HepG2 (cell line): Measurements from ENCODE around the gene TFB1M. TPM values are rescaled to one million over a fixed set of nuclear protein-coding genes. Genes with fewer than 3 reads are reported as not detected.

ENCODE experiments used
- BORCS8-MEF2B ChIP-seq: sonication (generic); formaldehyde crosslinking; IDR thresholded peaks from 2 replicates; pipeline ENCODE4 v1.8.0; 2022; ENCODE audit warnings: mild to moderate bottlenecking, missing genetic modification reagents
- CENPX ChIP-seq: sonication (generic); formaldehyde crosslinking; IDR thresholded peaks from 2 replicates; pipeline ENCODE4 v1.9.0; 2021; ENCODE audit warnings: mild to moderate bottlenecking, missing genetic modification reagents, moderate library complexity
- GATA4 ChIP-seq: sonication (generic); IDR thresholded peaks from 2 replicates; pipeline ENCODE4 v1.6.1; 2016; ENCODE audit warnings: antibody characterized with exemption, low read depth, borderline replicate concordance
- GTF3A ChIP-seq: sonication (generic); formaldehyde crosslinking; conservative IDR thresholded peaks from 2 replicates; pipeline ENCODE4 v1.4.0; 2020; ENCODE audit warnings: mild to moderate bottlenecking, missing genetic modification reagents
- HNRNPK ChIP-seq: fragments of 200-400 bp; formaldehyde crosslinking; IDR thresholded peaks from 2 replicates; pipeline ENCODE4 v1.6.1; 2018; ENCODE audit warnings: low read length, low read depth, moderate library complexity, mild to moderate bottlenecking; ENCODE audit not compliant: poor library complexity, severe bottlenecking
- KIAA2018 ChIP-seq: sonication (generic); formaldehyde crosslinking; IDR thresholded peaks from 2 replicates; pipeline ENCODE4 v1.5.0; 2020; ENCODE audit warnings: mild to moderate bottlenecking, missing genetic modification reagents, borderline replicate concordance
- KLF12 ChIP-seq: sonication (generic); formaldehyde crosslinking; IDR thresholded peaks from 2 replicates; pipeline ENCODE4 v1.4.0; 2020; ENCODE audit warnings: missing genetic modification reagents, borderline replicate concordance
- MTF1 ChIP-seq: sonication (generic); formaldehyde crosslinking; IDR thresholded peaks from 2 replicates; pipeline ENCODE4 v1.5.0; 2020; ENCODE audit warnings: missing genetic modification reagents
- PHF20 ChIP-seq: sonication (generic); formaldehyde crosslinking; IDR thresholded peaks from 2 replicates; pipeline ENCODE4 v1.5.0; 2020; ENCODE audit warnings: mild to moderate bottlenecking, missing genetic modification reagents
- PHF8 ChIP-seq: sonication (generic); formaldehyde crosslinking; IDR thresholded peaks from 2 replicates; pipeline ENCODE4 v1.5.0; 2020; ENCODE audit warnings: missing genetic modification reagents
- RCOR2 ChIP-seq: IDR thresholded peaks from 2 replicates; pipeline ENCODE4 v1.6.1; 2016; ENCODE audit warnings: missing biosample characterization, missing genetic modification reagents
- ZBTB43 ChIP-seq: sonication (generic); formaldehyde crosslinking; conservative IDR thresholded peaks from 2 replicates; pipeline ENCODE4 v1.4.0; 2020; ENCODE audit warnings: missing genetic modification reagents
- ZC3H13 ChIP-seq: sonication (generic); formaldehyde crosslinking; IDR thresholded peaks from 2 replicates; pipeline ENCODE4 v1.8.1; 2023; ENCODE audit warnings: mild to moderate bottlenecking, missing genetic modification reagents, moderate library complexity
- ZNF703 ChIP-seq: sonication (generic); formaldehyde crosslinking; IDR thresholded peaks from 2 replicates; pipeline ENCODE4 v1.5.1; 2020; ENCODE audit warnings: missing genetic modification reagents, mild to moderate bottlenecking, moderate library complexity, borderline replicate concordance
- ZNF879 ChIP-seq: sonication (generic); formaldehyde crosslinking; IDR thresholded peaks from 2 replicates; pipeline ENCODE4 v1.8.1; 2023; ENCODE audit warnings: missing genetic modification reagents
- polyA plus RNA-seq, 8 experiments: library from polyadenylated mRNA; depleted of rRNA in 3 of 8; stranded (reverse) in 7 of 8; unstranded in 1 of 8; fragments of >200 nt; fragmentation: Illumina TruSeq in 4 of 8; extraction: Trizol in 4 of 8; gene quantifications; 2 replicates each; pipeline versions ENCODE4 v1.2.1 to v1.2.3, GENCODE V29; 2011 to 2016; ENCODE audit warnings: low read depth in 4 of 8, missing spikeins in 1 of 8, mixed read lengths in 1 of 8; ENCODE audit not compliant: insufficient read depth in 1 of 8
- total RNA-seq, 5 experiments: library from RNA; depleted of rRNA; stranded (reverse); fragments of >200 nt; fragmentation: Illumina TruSeq; extraction: Trizol; gene quantifications; 2 replicates each; pipeline ENCODE4 v1.2.3, GENCODE V29; 2016; ENCODE audit warnings: low read depth in 1 of 5
- TF ChIP-seq, protein P1 (sequence below): sonication (generic); formaldehyde crosslinking; IDR thresholded peaks from 2 replicates; pipeline ENCODE4 v1.8.0; 2022; ENCODE audit warnings: missing genetic modification reagents, mild to moderate bottlenecking, inconsistent platforms, borderline replicate concordance

The TFB1M gene
- total and polyA plus RNA-seq, 2 of the 13 experiments (the other 11 are each of a cell fraction or from before 2014, with no cell fraction given): 91.4 to 122 TPM

DNA sequence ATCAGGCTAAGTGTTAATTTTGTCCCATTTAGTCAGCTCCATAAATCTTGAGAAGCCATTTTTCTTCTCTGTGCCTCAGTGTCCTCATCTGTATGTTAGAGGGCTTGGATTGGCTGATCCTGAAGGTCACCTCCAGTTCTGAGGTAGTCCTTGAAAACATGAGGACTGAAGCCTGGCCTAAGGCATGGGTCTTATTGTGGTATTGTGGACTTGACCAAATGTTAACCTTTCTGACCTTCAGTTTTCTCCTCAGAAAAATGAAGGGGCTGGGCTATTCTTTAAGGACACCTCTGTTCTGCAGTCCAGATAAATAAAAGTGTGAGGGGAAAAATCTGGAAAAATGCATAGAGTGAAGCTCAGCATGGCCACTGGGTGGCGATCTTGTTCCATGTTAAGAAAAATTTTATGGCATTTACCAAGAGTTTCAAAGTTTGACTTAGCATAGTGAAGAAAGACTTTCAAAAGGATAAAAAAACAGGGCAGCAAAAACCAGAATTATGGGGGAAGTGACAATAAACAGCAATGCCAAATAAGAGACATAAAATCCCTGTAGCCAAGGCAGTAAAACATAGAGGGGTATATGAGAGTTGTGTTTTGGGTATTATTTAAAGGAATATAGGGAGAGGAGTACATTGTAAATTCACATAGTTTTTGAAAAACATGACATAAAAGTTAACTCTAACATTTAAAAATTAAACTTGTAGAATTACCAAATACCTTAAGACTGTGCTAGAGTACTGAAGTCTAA, 13.2 kb upstream of the TFB1M start (continued):
- TF ChIP-seq KIAA2018 (CRISPR knock-in tag) (no peak), MTF1 (no peak), ZBTB43 (peak; percentile 68; the same call in 1 of the 2 replicates), ZNF879 (peak; percentile 34; the same call in 1 of the 2 replicates), GATA4 (no peak), GTF3A (CRISPR knock-in tag) (no peak), BORCS8-MEF2B (CRISPR knock-in tag) (no peak), RCOR2 (no peak), ZNF703 (no peak), HNRNPK (no peak), CENPX (CRISPR knock-in tag) (no peak), PHF8 (CRISPR knock-in tag) (0 out of 2 replicates have a peak, but pooled peaks have one; percentile 33), KLF12 (0 out of 2 replicates have a peak, but pooled peaks have one; percentile 44), ZC3H13 (CRISPR knock-in tag) (no peak), PHF20 (CRISPR knock-in tag) (no peak)
- TF ChIP-seq, protein P1, sequence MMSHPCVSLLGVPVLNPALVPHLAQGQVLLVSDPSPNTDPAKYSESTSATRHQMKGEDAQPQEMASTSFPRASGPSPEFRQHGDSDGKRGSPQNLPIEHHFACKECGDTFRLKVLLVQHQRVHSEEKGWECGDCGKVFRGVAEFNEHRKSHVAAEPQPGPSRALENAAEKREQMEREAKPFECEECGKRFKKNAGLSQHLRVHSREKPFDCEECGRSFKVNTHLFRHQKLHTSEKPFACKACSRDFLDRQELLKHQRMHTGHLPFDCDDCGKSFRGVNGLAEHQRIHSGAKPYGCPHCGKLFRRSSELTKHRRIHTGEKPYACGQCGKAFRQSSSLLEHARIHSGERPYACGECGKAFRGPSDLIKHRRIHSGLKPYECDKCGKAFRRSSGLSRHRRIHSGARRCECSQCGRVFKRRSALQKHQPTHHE: no peak
